Transverse colon (tissue), 4 donors: ENCODE data around the gene NMS. TPM values are rescaled to one million over a fixed set of nuclear protein-coding genes. Genes with fewer than 3 reads are reported as not detected.

ENCODE experiments used
- DNase-seq: peaks from one replicate; pipeline ENCODE4 v3.0.0-alpha.2; 2019
- H3K27ac ChIP-seq, 4 donors: fragments of 200-600 bp; sonication (generic); 2 replicates each; pipeline ENCODE4 v1.5.1; 2016 to 2018; ENCODE audit warnings: inconsistent platforms in 4 of 4
- H3K27me3 ChIP-seq: fragments of 200-600 bp; sonication (generic); 2 replicates; pipeline ENCODE4 v1.5.1; 2017; ENCODE audit warnings: inconsistent platforms
- H3K36me3 ChIP-seq, 4 donors: fragments of 200-600 bp; sonication (generic); 2 replicates each; pipeline ENCODE4 v1.5.1; 2017 to 2019; ENCODE audit warnings: inconsistent platforms in 4 of 4
- H3K4me1 ChIP-seq, 4 donors: fragments of 200-600 bp; sonication (generic); 2 replicates each; pipeline ENCODE4 v1.5.1; 2017 to 2020; ENCODE audit warnings: inconsistent platforms in 4 of 4
- H3K4me3 ChIP-seq, 4 donors: fragments of 200-600 bp; sonication (generic); 1 replicate in 1 of 4; 2 replicates in 3 of 4; pipeline versions ENCODE4 v1.5.1 to v1.6.1; 2017 to 2019; ENCODE audit warnings: inconsistent platforms in 4 of 4
- H3K9me3 ChIP-seq, 2 donors: fragments of 200-600 bp; sonication (generic); 2 replicates each; pipeline ENCODE4 v1.5.1; 2017 to 2019; ENCODE audit warnings: inconsistent platforms in 2 of 2
- CTCF ChIP-seq, 5 experiments: fragments of 200-600 bp in 3 of 5; fragments of 450-650 bp in 2 of 5; sonication (generic) in 3 of 5; IDR thresholded peaks; 1 replicate in 2 of 5; 2 replicates in 3 of 5; pipeline ENCODE4 v1.5.1; 2016 to 2017; ENCODE audit warnings: antibody characterized with exemption in 5 of 5, inconsistent platforms in 3 of 5, mild to moderate bottlenecking in 2 of 5, moderate library complexity in 1 of 5
- EP300 ChIP-seq: sonication (generic); formaldehyde crosslinking; IDR thresholded peaks from one replicate; pipeline ENCODE4 v1.6.1; 2017; ENCODE audit warnings: antibody characterized with exemption, low read depth
- POLR2A ChIP-seq: fragments of 450-650 bp; IDR thresholded peaks from one replicate; pipeline ENCODE4 v1.6.1; 2016; ENCODE audit warnings: antibody characterized with exemption, mild to moderate bottlenecking, moderate library complexity
- POLR2AphosphoS5 ChIP-seq, 3 donors: sonication (generic); formaldehyde crosslinking; IDR thresholded peaks; one replicate each; pipeline ENCODE4 v1.6.1; 2016; ENCODE audit warnings: antibody characterized with exemption in 3 of 3
- WGBS, 2 donors: methylation state at CpG; one replicate each; pipeline ENCODE4 v1.1.5; 2018; ENCODE audit warnings: low coverage in 1 of 2; 5-methylcytosine and 5-hydroxymethylcytosine counted together
- in situ Hi-C, 4 donors: fragments of 200-750 bp; cut with MboI; loops; one replicate each; pipeline versions ENCODE4 v1.15.0 to v1.15.1; 2017; ENCODE audit warnings: low sequenced_read_pairs in 3 of 4, low pct_ligation_motif_present in 1 of 4, low pct_unique_long_range_greater_than_20kb in 1 of 4
- intact Hi-C: fragments of 100-400 bp; cut with DNase I; formaldehyde crosslinking; loops from one replicate; pipeline ENCODE4 v1.15.1; 2023; ENCODE audit warnings: low total_unique reads
- total RNA-seq, 4 donors: library from RNA; depleted of rRNA; stranded (reverse); fragments of >200 nt; gene quantifications; one replicate each; pipeline ENCODE4 v1.1.0, GENCODE V29; 2016

Gene NMS
- total RNA-seq, 4 donors from 2014 or later = not detected

DNA sequence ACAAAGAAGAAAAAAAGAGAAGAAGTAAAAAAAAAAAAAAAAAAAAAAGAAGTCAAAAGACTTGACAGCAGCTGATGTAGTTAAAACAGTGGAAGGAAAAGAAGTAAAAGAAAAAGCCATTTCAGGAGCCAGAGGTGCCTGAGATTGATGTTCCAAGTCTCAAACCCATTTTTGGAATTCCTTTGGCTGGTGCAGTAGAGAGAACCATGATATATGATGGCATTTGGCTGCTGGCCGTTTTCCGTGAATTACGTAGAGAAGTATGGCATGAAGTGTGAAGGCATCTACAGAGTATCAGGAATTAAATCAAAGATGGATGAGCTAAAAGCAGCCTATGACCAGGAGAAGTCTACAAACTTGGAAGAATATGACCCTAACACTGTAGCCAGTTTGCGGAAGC lies 45.2 kb upstream of the NMS start:
- WGBS, 2 donors = 73 to 77% methylated on average over 4 of the region's 4 CpGs
- TF ChIP-seq POLR2AphosphoS5 (IDR thresholded peaks at IDR 0.05) (peak in 1 of 3 donors; percentile 27), CTCF (IDR thresholded peaks at IDR 0.05) (no peak)
- Histone ChIP-seq H3K9me3 (no peaks in the 10 kb centered on the region), H3K36me3 (no peaks in the 10 kb centered on the region), H3K4me3 (no peak overlapping the region), H3K4me1 (no peaks in the 10 kb centered on the region), H3K27me3 (no peaks in the 10 kb centered on the region), H3K27ac (peak overlapping the region in 3 of 4 donors; percentile 8 to 37 (median 23))
- DNase-seq = no peak
- intact Hi-C loops (loop anchor here (5.0 kb wide), 1 partner anchor 292 kb away; no protein-coding TSS in a partner anchor), in situ Hi-C loops (no loop called here)

GRCh38 chr2:100425573-100426383 lies 44.5 kb upstream of the NMS start:
- H3K27ac ChIP-seq = peak overlapping the region in 3 of 4 donors; percentile 8 to 37 (median 23)
- no peaks in the 10 kb centered on the region for H3K27me3 ChIP-seq
- no peak overlapping the region for H3K4me3 ChIP-seq
- WGBS, 2 donors = 74 to 82% methylated on average over 12 to 15 of the region's 15 CpGs
- peaks cover 0 to 2% of the 10 kb centered on the region in 2 donors for H3K9me3 ChIP-seq
- no peaks in the 10 kb centered on the region for H3K36me3 ChIP-seq
- in situ Hi-C loops (no loop called here), intact Hi-C loops (loop anchor here (5.0 kb wide), 1 partner anchor 292 kb away; no protein-coding TSS in a partner anchor)
- DNase-seq = no peak
- H3K4me1 ChIP-seq = no peaks in the 10 kb centered on the region
- TF ChIP-seq EP300 = no peak

GRCh38 chr2:100426384-100426720 lies 43.9 kb upstream of the NMS start:
- in situ Hi-C loops = no loop called here
- Histone ChIP-seq H3K9me3 (peaks cover 0 to 4% of the 10 kb centered on the region in 2 donors), H3K4me1 (no peaks in the 10 kb centered on the region), H3K36me3 (no peaks in the 10 kb centered on the region), H3K27ac (no peak overlapping the region), H3K4me3 (no peak overlapping the region), H3K27me3 (no peaks in the 10 kb centered on the region)
- intact Hi-C loops = loop anchor here (5.0 kb wide), 1 partner anchor 291 kb away; no protein-coding TSS in a partner anchor
- 86% methylated on average over 18 of the region's 18 CpGs; no CpG with 5 or more reads in 1 of the 2 donors for WGBS, 2 donors
- no peak for DNase-seq
- TF ChIP-seq CTCF (IDR thresholded peaks at IDR 0.05) (no peak), EP300 (no peak), POLR2A (no peak), POLR2AphosphoS5 (IDR thresholded peaks at IDR 0.05) (no peak)

GRCh38 chr2:100427111-100427510 lies 43.2 kb upstream of the NMS start:
- TF ChIP-seq CTCF (IDR thresholded peaks at IDR 0.05) (no peak), EP300 (no peak), POLR2A (no peak), POLR2AphosphoS5 (IDR thresholded peaks at IDR 0.05) (no peak)
- Histone ChIP-seq H3K4me3 (no peak overlapping the region), H3K27ac (no peak overlapping the region), H3K27me3 (no peaks in the 10 kb centered on the region), H3K36me3 (no peaks in the 10 kb centered on the region), H3K4me1 (no peaks in the 10 kb centered on the region), H3K9me3 (peaks cover 0 to 4% of the 10 kb centered on the region in 2 donors)
- in situ Hi-C loops (no loop called here), intact Hi-C loops (loop anchor here (5.0 kb wide), 1 partner anchor 290 kb away; no protein-coding TSS in a partner anchor)
- no peak for DNase-seq
- 40 to 92% methylated on average over 1 to 12 of the region's 12 CpGs for WGBS, 2 donors
